Fibroblast of skin of right biceps (primary cell): Measurements from ENCODE around the gene OR10AD1.
"Not testable (repeated sequence)": the region's sequence is repeated elsewhere in the genome, so short reads cannot be mapped to it uniquely, and the experiment has no call there.

ENCODE experiments used
- DNase-seq: peaks from one replicate; pipeline ENCODE4 v3.0.0-alpha.2; 2013

The OR10AD1 gene

GRCh38 chr12:48203192-48203591, at the start of gene OR10AD1:
TSS of gene OR10AD1 (minus strand) at chr12:48203292. CDS start at chr12:48203292, 0 bp downstream.
- no peak for DNase-seq

- DNase-seq: peak; percentile 0
Observed at GRCh38 chr12:48247181-48247966, 44.3 kb upstream of the OR10AD1 start.

GRCh38 chr12:48237162-48237561, 34.1 kb upstream of the OR10AD1 start:
- DNase-seq: no peak

GRCh38 chr12:48235796-48236333, 32.8 kb upstream of the OR10AD1 start:
- no peak for DNase-seq

GRCh38 chr12:48231169-48231958, 28.3 kb upstream of the OR10AD1 start:
- not testable (repeated sequence) for DNase-seq

GRCh38 chr12:48224533-48224932, 21.4 kb upstream of the OR10AD1 start:
- not testable (repeated sequence) for DNase-seq

GRCh38 chr12:48221645-48222044, 18.6 kb upstream of the OR10AD1 start:
- no peak for DNase-seq

GRCh38 chr12:48220701-48221100, 17.6 kb upstream of the OR10AD1 start:
- no peak for DNase-seq

- no peak for DNase-seq
Observed at GRCh38 chr12:48219631-48220030, 16.5 kb upstream of the OR10AD1 start.

GRCh38 chr12:48216785-48217184, 13.7 kb upstream of the OR10AD1 start:
- no peak for DNase-seq

- not testable (repeated sequence) for DNase-seq
Observed at GRCh38 chr12:48209495-48209894, 6.4 kb upstream of the OR10AD1 start.

- no peak for DNase-seq
Observed at GRCh38 chr12:48202766-48203165, 326 bp downstream of the OR10AD1 start.

- DNase-seq: no peak
Observed at GRCh38 chr12:48201516-48201915, 1.6 kb downstream of the OR10AD1 start.

- no peak for DNase-seq
Observed at GRCh38 chr12:48201091-48201490, 2.0 kb downstream of the OR10AD1 start.

- DNase-seq: no peak
Observed at GRCh38 chr12:48199774-48200221, 3.3 kb downstream of the OR10AD1 start.

- DNase-seq: no peak
Observed at GRCh38 chr12:48198985-48199384, 4.1 kb downstream of the OR10AD1 start.

- DNase-seq: no peak
Observed at GRCh38 chr12:48198672-48198971, 4.5 kb downstream of the OR10AD1 start.

- peak; percentile 95 for DNase-seq
Observed at GRCh38 chr12:48197971-48198671, 5.0 kb downstream of the OR10AD1 start.

GRCh38 chr12:48197549-48197970, 5.5 kb downstream of the OR10AD1 start:
- DNase-seq: peak; percentile 38

- DNase-seq: peak; percentile 70
Observed at GRCh38 chr12:48194799-48195201, 8.3 kb downstream of the OR10AD1 start.

GRCh38 chr12:48193623-48194022, 9.5 kb downstream of the OR10AD1 start:
- DNase-seq: no peak

- no peak for DNase-seq
Observed at GRCh38 chr12:48192861-48193260, 10.2 kb downstream of the OR10AD1 start.

- DNase-seq: no peak
Observed at GRCh38 chr12:48191096-48191495, 12.0 kb downstream of the OR10AD1 start.
